Measurements from ENCODE around the gene ALX4. TPM values are rescaled to one million over a fixed set of nuclear protein-coding genes. Genes with fewer than 3 reads are reported as not detected.

ALX4 gene
- total and polyA plus RNA-seq, 7 experiments from 2014 or later, result 0.04 TPM; not detected in 6

- H3K27me3 Mint-ChIP-seq, result peaks cover 9 to 45% (median 27%) of the 10 kb centered on the region in 5 donors
- Histone ChIP-seq H3K4me1 (ENCODE audit: control insufficient read depth in 2 of 2, insufficient read depth in 2 of 2, low read length in 2 of 2) (no peaks in the 10 kb centered on the region), H3K27ac (ENCODE audit: low read depth, low read length) (no peak overlapping the region), H3K27me3 (ENCODE audit: control insufficient read depth in 2 of 2, insufficient read depth in 2 of 2, low read length in 2 of 2) (no peaks in the 10 kb centered on the region), H3K9me3 (ENCODE audit: control insufficient read depth in 2 of 3, low read length in 3 of 3) (no peaks in the 10 kb centered on the region), H3K36me3 (ENCODE audit: control insufficient read depth in 2 of 3, insufficient read depth in 3 of 3, low read length in 3 of 3) (no peaks in the 10 kb centered on the region), H3K4me3 (ENCODE audit: low read length) (no peak overlapping the region)
- H3K4me3 Mint-ChIP-seq, result no peak overlapping the region
- H3K36me3 Mint-ChIP-seq, result no peaks in the 10 kb centered on the region
- no peaks in the 10 kb centered on the region for H3K4me1 Mint-ChIP-seq
- H3K27ac Mint-ChIP-seq, result no peak overlapping the region
- intact Hi-C loops (cut with micrococcal nuclease), result no loop called here
- no peak for DNase-seq
- no peak for ATAC-seq
- POLR2A ChIA-PET, result no interaction called here
- no peaks in the 10 kb centered on the region for H3K9me3 Mint-ChIP-seq
- CTCF ChIA-PET, result no interaction called here
These were observed 35.0 kb upstream of the ALX4 start for GRCh38 chr11:44344921-44345320.

GRCh38 chr11:44344423-44344820 is 34.5 kb upstream of the ALX4 start:
- Mint-ChIP-seq H3K27ac (no peak overlapping the region), H3K4me3 (no peak overlapping the region), H3K4me1 (no peaks in the 10 kb centered on the region), H3K27me3 (peaks cover 5 to 43% (median 23%) of the 10 kb centered on the region in 5 donors), H3K36me3 (no peaks in the 10 kb centered on the region), H3K9me3 (no peaks in the 10 kb centered on the region)
- Histone ChIP-seq H3K27me3 (ENCODE audit: control insufficient read depth in 2 of 2, insufficient read depth in 2 of 2, low read length in 2 of 2) (no peaks in the 10 kb centered on the region), H3K4me3 (ENCODE audit: low read length) (no peak overlapping the region), H3K4me1 (ENCODE audit: control insufficient read depth in 2 of 2, insufficient read depth in 2 of 2, low read length in 2 of 2) (no peaks in the 10 kb centered on the region), H3K9me3 (ENCODE audit: control insufficient read depth in 2 of 3, low read length in 3 of 3) (no peaks in the 10 kb centered on the region), H3K27ac (ENCODE audit: low read depth, low read length) (no peak overlapping the region), H3K36me3 (ENCODE audit: control insufficient read depth in 2 of 3, insufficient read depth in 3 of 3, low read length in 3 of 3) (no peaks in the 10 kb centered on the region)
- DNase-seq (no peak), ATAC-seq (no peak)
- intact Hi-C loops (cut with micrococcal nuclease), result no loop called here
- POLR2A ChIA-PET, result no interaction called here
- CTCF ChIA-PET, result interaction anchor here (1.3 kb wide), 1 partner anchor 55 kb away, joined by 3 read pairs; no protein-coding TSS in a partner anchor

- no peak overlapping the region for H3K27ac Mint-ChIP-seq
- no peaks in the 10 kb centered on the region for H3K9me3 Mint-ChIP-seq
- H3K4me1 Mint-ChIP-seq, result no peaks in the 10 kb centered on the region
- no peaks in the 10 kb centered on the region for H3K27me3 ChIP-seq (ENCODE audit: control insufficient read depth in 2 of 2, insufficient read depth in 2 of 2, low read length in 2 of 2)
- peaks cover 7 to 41% (median 23%) of the 10 kb centered on the region in 5 donors for H3K27me3 Mint-ChIP-seq
- DNase-seq (no peak), ATAC-seq (no peak)
- no peaks in the 10 kb centered on the region for H3K4me1 ChIP-seq (ENCODE audit: control insufficient read depth in 2 of 2, insufficient read depth in 2 of 2, low read length in 2 of 2)
- no peak overlapping the region for H3K4me3 Mint-ChIP-seq
- no peaks in the 10 kb centered on the region for H3K36me3 Mint-ChIP-seq
- H3K9me3 ChIP-seq (ENCODE audit: control insufficient read depth in 2 of 3, low read length in 3 of 3), result no peaks in the 10 kb centered on the region
- H3K27ac ChIP-seq (ENCODE audit: low read depth, low read length), result no peak overlapping the region
- H3K36me3 ChIP-seq (ENCODE audit: control insufficient read depth in 2 of 3, insufficient read depth in 3 of 3, low read length in 3 of 3), result no peaks in the 10 kb centered on the region
- intact Hi-C loops (cut with micrococcal nuclease), result no loop called here
- CTCF ChIA-PET, result interaction anchor here (1.3 kb wide), 1 partner anchor 54 kb away, joined by 3 read pairs; no protein-coding TSS in a partner anchor
- POLR2A ChIA-PET, result no interaction called here
- no peak overlapping the region for H3K4me3 ChIP-seq (ENCODE audit: low read length)
These were observed 34.0 kb upstream of the ALX4 start for GRCh38 chr11:44343778-44344422.

- H3K4me3 ChIP-seq (ENCODE audit: low read length), result no peak overlapping the region
- Mint-ChIP-seq H3K27ac (no peak overlapping the region), H3K9me3 (no peaks in the 10 kb centered on the region), H3K27me3 (peaks cover 18 to 46% (median 30%) of the 10 kb centered on the region in 5 donors), H3K4me1 (no peaks in the 10 kb centered on the region), H3K36me3 (no peaks in the 10 kb centered on the region), H3K4me3 (no peak overlapping the region)
- no peaks in the 10 kb centered on the region for H3K36me3 ChIP-seq (ENCODE audit: control insufficient read depth in 2 of 3, insufficient read depth in 3 of 3, low read length in 3 of 3)
- intact Hi-C loops (cut with micrococcal nuclease), result no loop called here
- DNase-seq (no peak), ATAC-seq (no peak)
- ChIA-PET CTCF (no interaction called here), POLR2A (no interaction called here)
- H3K9me3 ChIP-seq (ENCODE audit: control insufficient read depth in 2 of 3, low read length in 3 of 3), result no peaks in the 10 kb centered on the region
- H3K27ac ChIP-seq (ENCODE audit: low read depth, low read length), result no peak overlapping the region
- no peaks in the 10 kb centered on the region for H3K27me3 ChIP-seq (ENCODE audit: control insufficient read depth in 2 of 2, insufficient read depth in 2 of 2, low read length in 2 of 2)
- H3K4me1 ChIP-seq (ENCODE audit: control insufficient read depth in 2 of 2, insufficient read depth in 2 of 2, low read length in 2 of 2), result no peaks in the 10 kb centered on the region
These were observed 32.7 kb upstream of the ALX4 start for GRCh38 chr11:44342616-44343015.

- no peaks in the 10 kb centered on the region for H3K4me1 Mint-ChIP-seq
- H3K36me3 ChIP-seq (ENCODE audit: control insufficient read depth in 2 of 3, insufficient read depth in 3 of 3, low read length in 3 of 3), result no peaks in the 10 kb centered on the region
- H3K27me3 Mint-ChIP-seq, result peaks cover 37 to 48% (median 42%) of the 10 kb centered on the region in 5 donors
- H3K36me3 Mint-ChIP-seq, result no peaks in the 10 kb centered on the region
- H3K27me3 ChIP-seq (ENCODE audit: control insufficient read depth in 2 of 2, insufficient read depth in 2 of 2, low read length in 2 of 2), result no peaks in the 10 kb centered on the region
- H3K27ac ChIP-seq (ENCODE audit: low read depth, low read length), result no peak overlapping the region
- no peak overlapping the region for H3K27ac Mint-ChIP-seq
- H3K4me3 ChIP-seq (ENCODE audit: low read length), result no peak overlapping the region
- ChIA-PET POLR2A (no interaction called here), CTCF (interaction anchor here (0.7 kb wide), 1 partner anchor 31 kb away, joined by 3 read pairs; no protein-coding TSS in a partner anchor)
- intact Hi-C loops (cut with micrococcal nuclease), result no loop called here
- ATAC-seq, result no peak
- no peaks in the 10 kb centered on the region for H3K9me3 Mint-ChIP-seq
- no peaks in the 10 kb centered on the region for H3K9me3 ChIP-seq (ENCODE audit: control insufficient read depth in 2 of 3, low read length in 3 of 3)
- H3K4me3 Mint-ChIP-seq, result no peak overlapping the region
- no peaks in the 10 kb centered on the region for H3K4me1 ChIP-seq (ENCODE audit: control insufficient read depth in 2 of 2, insufficient read depth in 2 of 2, low read length in 2 of 2)
- DNase-seq, result no peak
These were observed 30.7 kb upstream of the ALX4 start for GRCh38 chr11:44340656-44341055.

GRCh38 chr11:44339530-44339883 is 29.6 kb upstream of the ALX4 start:
- H3K4me1 ChIP-seq (ENCODE audit: control insufficient read depth in 2 of 2, insufficient read depth in 2 of 2, low read length in 2 of 2), result no peaks in the 10 kb centered on the region
- intact Hi-C loops (cut with micrococcal nuclease), result no loop called here
- ChIA-PET CTCF (no interaction called here), POLR2A (no interaction called here)
- no peaks in the 10 kb centered on the region for H3K36me3 ChIP-seq (ENCODE audit: control insufficient read depth in 2 of 3, insufficient read depth in 3 of 3, low read length in 3 of 3)
- ATAC-seq (no peak), DNase-seq (no peak)
- Mint-ChIP-seq H3K4me3 (no peak overlapping the region), H3K36me3 (no peaks in the 10 kb centered on the region), H3K4me1 (peaks cover 0 to 1% (median 0%) of the 10 kb centered on the region in 7 donors), H3K9me3 (no peaks in the 10 kb centered on the region), H3K27me3 (peaks cover 46 to 56% (median 50%) of the 10 kb centered on the region in 5 donors), H3K27ac (no peak overlapping the region)
- no peaks in the 10 kb centered on the region for H3K27me3 ChIP-seq (ENCODE audit: control insufficient read depth in 2 of 2, insufficient read depth in 2 of 2, low read length in 2 of 2)
- H3K27ac ChIP-seq (ENCODE audit: low read depth, low read length), result no peak overlapping the region
- H3K9me3 ChIP-seq (ENCODE audit: control insufficient read depth in 2 of 3, low read length in 3 of 3), result no peaks in the 10 kb centered on the region
- no peak overlapping the region for H3K4me3 ChIP-seq (ENCODE audit: low read length)
